Ammon's horn (tissue), 1 donor: ENCODE data around the gene FAM13C.
"Not testable (repeated sequence)": the region's sequence is repeated elsewhere in the genome, so short reads cannot be mapped to it uniquely, and the experiment has no call there.

Source experiments
- DNase-seq: peaks from one replicate; pipeline ENCODE4 v3.0.0-alpha.2; 2016; ENCODE audit warnings: low spot score

FAM13C gene

DNA sequence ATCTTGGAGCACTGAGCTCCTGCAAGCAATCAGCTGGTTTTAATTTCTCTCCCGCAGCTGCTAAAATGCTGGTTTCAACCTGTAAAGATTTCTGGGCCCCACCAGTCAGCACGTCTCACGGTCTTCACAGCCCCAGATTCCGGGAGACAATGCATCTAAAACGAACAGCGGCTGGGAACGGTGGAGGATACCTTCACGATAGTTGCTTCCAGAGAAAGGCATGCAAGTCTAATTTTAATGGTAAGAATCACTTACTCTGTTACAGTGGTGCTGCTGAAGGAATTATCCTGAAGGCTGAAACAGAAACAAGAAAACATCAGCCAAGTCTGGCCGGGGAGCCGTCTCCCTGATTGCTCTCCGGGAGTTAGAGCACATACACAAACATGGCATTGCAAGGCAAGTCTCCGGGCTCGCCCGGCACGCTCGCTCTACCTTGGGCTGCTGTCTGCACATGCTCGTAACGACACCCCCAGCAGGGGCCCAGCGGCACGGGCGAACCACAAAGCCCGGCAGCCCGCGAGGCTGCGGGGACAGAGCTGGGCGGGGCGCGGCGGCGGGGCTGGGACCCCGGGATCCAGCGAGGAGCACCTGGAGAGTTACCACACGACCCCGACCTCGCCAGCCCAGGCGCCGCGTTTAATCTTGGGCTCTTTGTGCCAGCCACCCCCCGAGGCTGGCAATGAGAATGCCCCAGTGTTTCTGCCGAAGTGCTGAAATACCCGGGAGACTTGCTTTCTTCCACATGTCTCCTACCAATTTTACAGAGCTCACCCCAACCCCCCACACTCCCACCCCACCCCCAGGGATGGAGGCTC lies at the start of gene FAM13C:
TSS of gene FAM13C (minus strand) at position 406 of the 815 bp plus-strand sequence. CDS start at position 317, 89 bp downstream.
- peak; percentile 84 for DNase-seq

DNA sequence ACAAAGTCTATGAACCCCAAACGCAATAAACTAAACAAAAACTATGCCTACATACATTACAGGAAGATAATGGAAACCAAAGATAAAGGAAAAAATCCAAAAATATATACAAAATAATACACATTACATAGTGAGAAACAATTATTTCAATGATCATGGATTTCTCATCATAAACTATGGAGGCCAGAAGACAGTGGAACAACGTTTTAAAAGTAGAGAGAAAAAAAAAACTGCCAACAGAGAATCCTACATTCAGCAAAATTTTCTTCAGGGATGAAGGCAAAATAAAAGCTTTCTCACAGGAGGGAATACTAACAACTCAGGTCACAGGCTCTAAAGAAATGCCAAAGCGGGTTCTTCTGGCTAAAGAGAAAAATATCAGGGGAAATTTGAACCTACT lies 42.9 kb upstream of the FAM13C start:
- no peak for DNase-seq

DNA sequence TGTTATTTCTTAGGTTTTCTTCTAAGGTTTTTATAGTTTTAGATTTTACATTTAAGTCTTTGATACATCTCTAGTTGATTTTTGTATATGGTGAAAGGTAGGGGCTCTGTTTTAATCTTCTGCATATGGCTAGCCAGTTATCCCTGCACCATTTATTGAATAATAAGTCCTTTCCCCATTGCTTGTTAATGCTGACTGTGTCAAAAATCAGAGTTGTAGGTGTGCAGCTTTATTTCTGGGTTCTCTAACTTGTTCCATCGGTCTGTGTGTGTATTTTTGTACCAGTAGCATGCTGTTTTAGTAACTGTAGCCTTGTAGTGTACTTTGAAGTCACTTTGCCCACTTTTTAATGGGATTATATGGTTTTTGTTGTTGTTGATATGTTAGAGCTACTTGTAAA lies 37.9 kb upstream of the FAM13C start:
- no peak for DNase-seq

DNA sequence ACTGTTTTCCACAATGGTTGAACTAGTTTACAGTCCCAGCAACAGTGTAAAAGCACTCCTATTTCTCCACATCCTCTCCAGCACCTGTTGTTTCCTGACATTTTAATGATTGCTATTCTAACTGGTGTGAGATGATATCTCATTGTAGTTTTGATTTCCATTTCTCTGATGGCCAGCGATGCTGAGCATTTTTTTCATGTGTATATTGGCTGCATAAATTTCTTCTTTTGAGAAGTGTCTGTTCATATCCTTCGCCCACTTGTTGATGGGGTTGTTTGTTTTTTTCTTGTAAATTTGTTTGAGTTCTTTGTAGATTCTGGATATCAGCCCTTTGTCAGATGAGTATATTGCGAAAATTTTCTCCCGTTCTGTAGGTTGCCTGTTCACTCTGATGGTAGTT lies 37.0 kb upstream of the FAM13C start:
- not testable (repeated sequence) for DNase-seq

DNA sequence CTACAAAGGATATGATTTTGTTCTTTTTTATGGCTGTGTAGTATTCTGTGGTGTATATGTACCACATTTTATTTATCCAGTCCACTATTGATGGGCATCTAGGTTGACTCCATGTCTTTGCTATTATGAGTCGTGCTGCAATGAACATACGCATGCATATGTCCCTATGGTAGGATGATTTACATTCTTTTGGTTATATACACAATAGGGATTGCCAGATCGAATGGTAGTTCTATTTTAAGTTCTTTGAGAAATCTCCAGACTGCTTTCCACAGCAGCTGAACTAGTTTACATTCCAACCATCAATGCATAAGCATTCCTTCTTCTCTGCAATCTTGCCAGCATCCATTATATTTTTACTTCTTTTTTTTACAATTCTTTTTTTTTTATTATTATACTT lies 35.6 kb upstream of the FAM13C start:
- no peak for DNase-seq

DNA sequence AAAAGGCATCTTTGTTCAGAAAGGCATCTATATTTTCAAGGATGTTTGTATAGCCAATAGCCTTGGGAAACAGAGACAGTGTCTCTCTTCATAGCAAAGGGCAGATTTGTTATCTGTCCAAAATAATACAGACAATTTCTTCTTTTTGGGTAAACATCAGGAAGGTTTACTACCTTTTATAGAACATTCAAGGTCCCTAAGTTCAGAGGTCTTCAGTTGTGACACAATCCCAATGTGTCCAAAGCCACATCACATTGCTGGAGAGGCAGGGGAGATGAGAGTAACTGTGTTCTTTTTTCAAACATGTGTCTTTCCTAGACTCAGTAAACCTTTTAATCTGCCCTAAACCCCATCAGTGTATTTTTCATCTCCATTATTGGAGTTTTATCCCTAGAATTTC lies 33.6 kb upstream of the FAM13C start:
- DNase-seq, result no peak

DNA sequence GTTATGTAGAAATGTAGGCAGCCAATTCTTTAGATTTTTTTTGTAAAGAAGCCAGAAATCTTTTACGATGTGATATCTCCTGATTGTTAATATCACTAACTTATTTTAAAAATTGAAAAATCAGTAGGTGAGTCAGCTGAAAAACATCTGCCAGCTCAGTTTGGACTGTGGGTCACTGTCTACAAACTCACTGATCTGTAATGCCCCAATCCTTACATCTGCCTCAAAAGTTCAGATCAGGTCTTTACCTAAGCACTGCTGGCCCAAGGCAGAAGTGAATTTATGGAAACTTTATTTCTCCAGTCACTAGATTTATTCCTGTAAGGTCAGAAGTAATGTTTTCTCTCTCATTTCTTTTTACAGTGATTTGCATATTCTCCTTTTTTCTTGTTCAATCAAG lies 31.0 kb upstream of the FAM13C start:
- no peak for DNase-seq

DNA sequence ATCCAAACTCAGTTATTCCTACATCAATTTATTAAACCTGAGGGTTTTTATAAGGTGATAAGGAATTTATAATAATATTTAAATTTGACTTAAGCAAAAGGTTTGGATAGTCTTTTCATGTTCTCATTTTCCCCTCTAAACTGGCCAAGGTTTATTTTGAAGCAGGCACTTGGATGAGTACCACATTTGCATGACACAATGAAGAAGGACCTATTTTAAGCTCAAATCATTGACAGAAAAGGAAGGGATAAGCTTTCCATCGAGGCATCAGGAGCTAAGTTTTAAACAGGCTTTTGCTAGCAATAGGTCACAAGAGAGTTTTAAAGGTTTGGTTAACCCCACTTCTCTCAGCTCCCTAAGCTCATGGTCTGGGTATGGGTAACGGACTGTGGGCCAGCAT lies 28.7 kb upstream of the FAM13C start:
- DNase-seq, result no peak

DNA sequence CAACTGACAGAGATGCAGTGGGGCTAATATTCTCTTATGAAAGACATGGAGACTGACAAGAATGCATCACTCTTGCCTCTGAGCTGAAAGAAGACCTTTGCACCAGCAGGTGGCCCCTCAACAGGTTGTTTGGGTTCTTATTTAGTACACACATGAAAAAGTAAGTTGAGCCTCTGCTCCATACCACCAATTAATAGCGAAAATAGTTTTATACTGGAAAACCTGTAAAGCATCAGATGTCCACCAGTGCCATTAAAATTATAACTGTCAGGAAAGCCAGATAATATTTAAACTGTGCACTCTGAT lies 26.3 kb upstream of the FAM13C start:
- DNase-seq, result no peak

DNA sequence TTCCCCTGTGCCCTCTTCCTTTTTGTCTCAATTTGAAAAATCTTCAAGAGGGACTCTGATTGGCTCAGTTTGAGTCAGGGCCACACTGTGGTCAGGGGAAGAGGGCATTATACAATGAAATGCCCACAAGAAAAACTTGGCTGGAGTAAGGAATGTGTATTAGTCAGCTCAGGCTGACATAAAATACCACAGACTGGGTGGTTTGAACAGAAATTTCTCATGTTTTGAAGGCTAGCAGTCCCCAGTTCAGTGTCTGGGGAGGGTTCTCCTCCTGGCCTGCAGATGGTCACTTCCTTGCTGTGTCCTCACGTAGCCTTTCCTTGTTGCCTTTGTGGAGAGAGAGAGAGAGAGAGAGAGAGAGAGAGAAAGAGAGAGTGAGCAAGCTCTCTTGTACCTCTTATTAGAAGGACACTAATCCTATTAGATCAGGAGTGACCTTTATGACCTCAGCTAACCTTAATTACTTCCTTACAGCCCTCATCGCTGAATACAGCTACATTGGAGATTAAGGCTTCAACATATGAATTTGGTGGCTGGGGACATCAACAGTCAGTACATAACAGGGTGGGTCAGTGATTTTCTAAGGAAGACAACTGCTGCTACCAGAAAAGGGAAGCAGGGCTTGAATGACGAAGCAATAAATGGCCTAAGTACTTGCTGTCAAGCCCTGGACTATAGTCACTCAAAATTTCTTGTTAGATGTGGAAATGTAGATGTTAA lies 25.8 kb upstream of the FAM13C start:
- no peak for DNase-seq

DNA sequence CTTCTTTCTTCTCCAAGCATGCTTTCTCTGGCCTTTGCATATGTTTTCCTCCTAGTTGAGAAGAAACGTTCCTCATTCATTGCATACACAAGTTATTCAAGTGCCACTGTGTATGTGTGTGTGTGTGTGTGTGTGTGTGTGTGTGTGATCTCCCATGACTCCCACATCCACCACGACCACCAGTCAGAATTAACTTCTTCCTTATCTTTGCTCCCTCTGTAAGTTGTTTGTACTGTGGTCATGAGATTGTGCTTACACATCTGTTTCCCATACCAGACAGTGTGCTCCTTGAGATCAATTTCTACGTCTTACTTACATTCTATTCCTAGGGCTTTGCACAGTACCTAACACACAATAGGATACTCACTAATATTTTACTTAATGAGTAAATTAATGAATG lies 22.4 kb upstream of the FAM13C start:
- no peak for DNase-seq

DNA sequence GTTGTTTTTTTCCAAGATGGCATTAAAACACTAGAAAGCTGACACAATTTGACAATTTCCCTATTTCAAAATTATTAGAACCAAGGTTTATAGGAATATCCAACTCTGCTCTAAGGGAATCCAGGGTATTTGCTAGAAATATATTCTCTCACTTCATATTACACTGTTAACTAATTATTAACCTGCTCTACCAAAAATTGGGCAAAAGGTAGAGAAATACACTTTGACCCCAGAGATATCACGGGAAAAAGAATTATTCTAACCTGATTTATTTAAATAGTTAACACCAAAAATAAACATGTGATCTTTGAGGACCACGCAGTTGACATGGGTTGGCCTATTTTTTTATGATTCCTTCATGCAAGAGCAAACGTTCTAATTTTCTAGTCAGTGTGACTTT lies 21.6 kb upstream of the FAM13C start:
- DNase-seq, result no peak

DNA sequence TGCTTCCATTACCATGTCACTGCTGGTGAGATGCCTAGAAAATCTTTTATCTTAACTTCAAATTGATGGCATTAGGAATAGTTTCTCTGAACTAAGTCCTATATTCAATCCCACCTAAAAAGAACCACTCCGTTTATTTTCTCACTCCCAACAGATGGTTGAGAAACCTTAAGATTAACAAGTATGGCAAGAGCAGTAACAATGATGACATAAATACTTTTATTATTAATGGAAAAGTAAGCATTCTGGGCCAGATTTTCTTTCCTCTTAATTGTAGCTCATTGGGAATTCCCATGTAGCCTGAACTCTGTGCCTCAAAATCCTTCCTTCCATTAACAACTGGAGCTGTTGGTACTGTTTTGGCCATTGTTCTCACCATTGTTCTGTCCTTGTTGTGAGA lies 21.1 kb upstream of the FAM13C start:
- no peak for DNase-seq

DNA sequence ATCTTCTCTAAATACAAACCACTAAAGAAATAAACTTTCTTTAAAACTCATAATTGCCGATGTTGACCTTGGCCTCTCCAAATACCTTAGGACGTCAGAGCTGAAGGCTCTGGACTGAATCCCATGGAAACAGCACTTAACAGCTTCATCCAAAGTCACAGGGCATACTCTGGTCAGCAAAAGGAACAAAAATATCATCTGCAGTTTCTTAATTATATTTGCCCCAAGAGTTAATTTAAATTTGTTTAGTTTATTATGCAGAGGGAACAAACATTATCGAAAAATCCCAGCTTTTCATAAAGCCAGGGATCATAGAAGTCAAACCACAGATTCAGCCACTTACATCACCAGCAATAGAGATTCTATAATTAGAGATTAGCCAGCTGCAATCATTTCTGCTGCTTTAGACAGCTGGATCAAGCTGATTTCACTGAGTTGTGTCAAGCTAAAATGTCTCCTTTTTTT lies 20.5 kb upstream of the FAM13C start:
- no peak for DNase-seq

DNA sequence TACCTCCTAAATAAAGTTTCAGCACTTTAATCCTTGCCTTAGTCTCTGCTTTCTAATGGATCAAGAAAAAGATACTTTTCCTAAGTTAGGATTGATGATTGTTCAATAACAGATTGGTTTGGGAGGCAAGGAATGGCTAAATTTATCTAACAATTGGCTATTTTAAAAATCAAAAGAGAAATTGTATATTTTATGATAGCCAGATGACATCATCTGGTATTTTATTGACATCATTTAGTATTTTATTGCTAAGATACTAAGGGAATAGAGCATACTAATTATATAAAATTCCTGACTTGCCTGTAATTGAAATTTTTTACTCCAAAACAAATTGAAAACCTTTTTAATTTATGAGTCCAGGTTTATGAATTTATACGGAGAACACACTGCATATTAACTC lies 19.3 kb upstream of the FAM13C start:
- no peak for DNase-seq

DNA sequence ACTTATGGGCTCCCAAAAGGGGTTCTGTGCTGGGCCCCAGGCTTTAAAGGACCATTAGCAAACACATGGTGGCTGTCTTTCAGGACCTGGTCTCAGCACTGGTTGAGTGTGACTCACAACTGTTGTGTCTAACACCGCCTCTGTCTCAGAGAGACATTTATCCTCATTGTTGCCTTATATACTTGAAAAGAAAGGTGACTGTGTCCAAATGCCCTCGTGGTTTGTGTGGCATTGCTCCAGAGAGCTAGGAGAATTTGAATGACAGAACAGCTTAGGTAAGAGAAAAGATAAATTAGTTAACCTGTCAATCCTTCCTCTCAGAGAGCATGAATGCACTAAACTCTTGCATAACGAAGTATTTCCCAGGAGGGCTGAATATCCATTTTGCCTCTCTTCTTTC lies 14.5 kb upstream of the FAM13C start:
- no peak for DNase-seq

DNA sequence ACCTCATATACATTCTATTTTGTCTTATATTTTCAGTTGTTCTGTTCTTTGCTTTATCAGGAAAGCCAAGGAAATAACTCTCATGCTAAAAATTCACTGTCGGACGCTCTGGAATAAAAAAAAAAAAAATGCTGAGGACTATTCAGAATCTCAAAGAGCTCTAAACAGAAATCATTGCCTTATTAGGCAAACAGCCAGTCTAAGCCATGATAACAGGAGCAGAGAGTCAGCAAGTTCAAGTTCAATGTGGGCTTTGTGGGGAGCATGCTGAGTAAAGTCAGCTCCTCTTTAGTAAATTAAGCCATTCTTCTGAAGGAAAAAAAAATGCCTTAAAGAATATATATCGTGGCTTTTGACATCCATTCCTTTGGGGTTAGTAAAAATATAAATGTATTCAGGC lies 13.6 kb upstream of the FAM13C start:
- no peak for DNase-seq

DNA sequence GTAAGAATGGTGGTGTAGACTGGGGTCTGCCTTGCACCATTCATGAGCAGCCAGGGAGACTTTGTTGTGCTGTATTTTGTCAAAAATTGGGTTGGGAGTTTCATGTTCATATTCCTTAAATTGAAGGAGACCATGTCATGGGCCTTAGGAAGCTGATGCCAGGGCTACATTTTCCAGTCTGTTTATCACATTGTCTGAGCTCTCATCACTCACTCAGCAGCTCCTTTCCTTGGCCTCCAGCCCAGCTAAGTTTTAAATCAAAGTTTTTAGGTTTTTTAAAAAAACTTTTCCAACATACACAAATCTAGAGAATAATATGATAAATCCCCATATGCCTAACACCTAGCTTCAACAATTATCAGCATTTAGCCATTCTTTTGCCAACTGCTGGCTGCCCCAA lies 12.6 kb upstream of the FAM13C start:
- DNase-seq, result no peak

DNA sequence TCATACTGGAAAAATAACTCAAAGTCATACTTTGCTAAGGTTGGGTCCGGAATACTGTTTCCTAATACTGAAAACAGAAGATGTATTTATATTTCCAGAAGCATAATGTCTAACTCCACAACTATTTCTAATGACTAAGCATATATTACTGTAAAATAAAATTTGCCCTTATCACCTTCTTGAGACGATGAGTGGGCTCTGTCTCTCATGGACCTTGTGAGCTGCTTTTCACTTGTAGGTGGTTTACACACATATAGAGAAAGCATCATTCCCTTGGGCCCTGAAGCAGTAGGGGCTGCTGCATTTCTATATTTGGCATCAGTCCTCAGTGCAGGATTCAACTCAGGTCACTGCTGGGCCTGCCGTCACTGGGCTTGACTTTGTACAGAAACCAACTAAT lies 10.7 kb upstream of the FAM13C start:
- DNase-seq, result no peak

DNA sequence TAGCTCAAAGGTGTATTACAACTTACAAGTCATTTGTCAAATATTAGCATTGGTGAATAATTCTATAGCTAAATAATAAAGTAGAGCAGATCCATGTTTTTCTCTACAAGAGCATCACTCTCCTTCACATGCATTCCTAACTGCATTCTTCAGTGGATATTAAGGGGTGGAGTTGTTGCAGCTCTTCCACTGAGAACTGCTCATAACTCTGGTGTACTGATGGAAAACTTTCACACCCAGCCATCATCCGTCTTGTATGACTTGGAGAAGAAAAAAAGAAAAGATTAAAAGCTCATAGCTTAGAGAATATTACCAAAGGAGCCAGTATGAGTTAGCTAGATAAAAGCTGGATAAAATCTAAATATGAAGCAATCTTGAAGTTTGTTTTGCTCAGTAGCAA lies 10.2 kb upstream of the FAM13C start:
- no peak for DNase-seq

DNA sequence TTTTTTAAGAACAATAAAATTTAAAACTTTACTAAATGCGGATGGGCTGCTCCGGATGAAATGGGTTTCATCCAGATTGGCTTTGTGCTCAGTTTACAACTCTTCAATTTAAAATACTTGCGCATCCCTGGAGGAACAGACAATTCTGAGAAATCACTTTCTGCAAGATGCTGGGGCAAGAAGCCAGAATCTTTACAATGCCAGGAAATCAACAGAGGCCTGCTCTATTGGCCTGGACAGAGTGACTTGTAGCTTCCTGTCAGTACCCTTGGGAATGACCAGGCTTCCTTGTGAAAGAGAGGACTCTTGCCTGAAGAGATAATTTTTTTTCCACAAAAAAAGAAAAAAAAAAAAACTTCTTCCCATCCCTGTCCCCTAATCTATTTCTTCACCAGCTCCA lies 3.9 kb upstream of the FAM13C start:
- peak; percentile 71 for DNase-seq

DNA sequence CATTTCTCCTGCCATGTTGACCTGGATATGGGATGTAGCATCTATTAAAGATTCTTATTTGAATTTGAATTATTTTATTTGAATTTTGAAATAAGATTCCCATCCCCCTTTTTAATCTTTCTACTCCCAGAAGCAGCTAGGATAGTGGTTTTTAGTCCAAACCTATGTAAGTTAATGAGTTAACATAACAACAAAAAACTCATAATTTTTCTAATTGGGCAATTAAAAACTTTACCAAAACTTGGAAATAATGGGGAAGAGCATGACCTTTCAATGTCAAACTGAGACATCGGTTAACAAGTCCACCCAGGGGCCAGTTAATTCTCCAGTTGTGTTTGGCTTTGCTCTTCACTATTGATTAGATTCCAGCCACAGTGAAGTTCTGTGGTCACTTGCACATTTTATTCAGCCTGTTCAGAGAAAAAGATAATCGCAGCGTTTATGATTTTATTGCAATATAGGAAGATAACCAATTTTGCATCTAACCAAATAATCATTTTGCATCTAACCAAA lies 1.2 kb upstream of the FAM13C start:
- no peak for DNase-seq

DNA sequence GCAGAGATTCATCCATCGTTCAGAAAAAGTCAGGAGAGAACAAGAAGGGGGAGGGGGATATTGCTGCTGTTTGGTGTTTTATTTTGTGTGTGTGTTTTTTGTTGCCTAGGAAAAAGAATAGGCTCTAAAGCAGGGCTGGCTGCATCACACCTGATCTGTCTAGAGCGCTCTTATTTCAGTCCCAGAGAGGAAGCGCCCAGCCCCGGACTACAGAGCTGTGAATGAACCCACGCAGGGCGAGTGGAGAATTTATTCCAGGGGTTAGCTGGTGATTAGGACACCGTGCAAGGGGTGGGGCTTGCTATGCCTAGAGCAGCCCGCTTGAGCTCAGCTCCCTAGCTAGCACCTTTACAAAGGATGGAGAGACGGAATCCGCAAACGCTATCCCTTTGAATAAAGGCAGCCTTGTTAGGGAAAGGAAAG lies 621 bp upstream of the FAM13C start:
- peak; percentile 81 for DNase-seq
